Activated T-cell treated with anti-CD3 and anti-CD28 coated beads, Interleukin-2, amount 50 U/mL, for 1 hour (primary cell): ENCODE results near the gene NOX3.
"Not testable (repeated sequence)": the region's sequence is repeated elsewhere in the genome, so short reads cannot be mapped to it uniquely, and the experiment has no call there.

Experiments
- DNase-seq: peaks from one replicate; pipeline ENCODE4 v3.0.0-alpha.2; 2020

Gene NOX3

GRCh38 chr6:155362968-155363632 is 92.5 kb downstream of the NOX3 start:
- DNase-seq: not testable (repeated sequence)

GRCh38 chr6:155354167-155354566 is 101.5 kb downstream of the NOX3 start:
- DNase-seq: no peak

- DNase-seq: no peak
Observed at GRCh38 chr6:155352811-155353210, 102.8 kb downstream of the NOX3 start.

- no peak for DNase-seq
Observed at GRCh38 chr6:155352130-155352420, 103.6 kb downstream of the NOX3 start.

- DNase-seq: no peak
Observed at GRCh38 chr6:155351273-155352129, 104.1 kb downstream of the NOX3 start.

- no peak for DNase-seq
Observed at GRCh38 chr6:155349956-155350355, 105.7 kb downstream of the NOX3 start.

GRCh38 chr6:155349129-155349528 is 106.5 kb downstream of the NOX3 start:
- no peak for DNase-seq

GRCh38 chr6:155347800-155348199 is 107.8 kb downstream of the NOX3 start:
- DNase-seq: no peak

- no peak for DNase-seq
Observed at GRCh38 chr6:155346957-155347356, 108.7 kb downstream of the NOX3 start.
